Measurements from ENCODE around the gene TMPRSS6.

DNA sequence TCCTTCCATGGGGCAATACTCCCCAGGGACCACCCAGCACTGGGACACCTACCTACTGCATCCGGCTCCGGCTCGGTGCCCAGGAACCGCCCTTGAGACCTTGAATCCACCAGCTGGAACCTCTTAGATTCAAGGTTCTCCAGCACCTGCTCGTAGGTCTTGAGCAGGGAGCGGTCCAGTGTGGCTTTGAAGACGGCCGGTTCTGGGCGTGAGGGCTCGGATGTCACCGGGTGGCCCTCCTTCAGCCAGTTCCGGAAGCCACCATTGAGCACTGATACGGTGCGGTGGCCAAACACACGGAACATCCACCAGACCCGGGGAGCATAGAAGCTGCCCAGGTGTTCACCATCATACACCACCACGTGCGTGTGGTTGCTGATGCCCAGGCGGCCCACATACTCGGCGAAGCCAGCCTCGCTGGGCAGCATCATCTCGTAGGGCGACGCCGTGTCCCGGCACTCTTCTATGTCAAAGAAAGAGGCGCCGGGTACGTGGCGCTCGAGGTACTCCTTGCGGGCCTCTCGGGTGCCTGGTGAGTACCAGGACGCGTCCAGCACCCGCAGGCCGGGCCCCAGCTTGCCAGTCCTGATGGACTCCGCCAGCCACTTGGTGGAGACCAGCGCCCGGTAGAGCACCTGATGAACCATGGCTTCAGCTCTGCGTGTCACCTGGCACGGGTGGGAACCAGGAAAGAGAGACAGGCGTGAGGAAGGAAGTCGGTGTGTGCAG, 91.3 kb downstream of the TMPRSS6 start:
- TF ChIP-seq EZH2phosphoT487 (IDR thresholded peaks at IDR 0.05; ENCODE audit: insufficient read depth, low read depth) (no peak), EZH2 (IDR thresholded peaks at IDR 0.05; ENCODE audit: insufficient read depth, poor library complexity, severe bottlenecking) (no peak)
